H9 (cell line): Measurements from ENCODE around the gene TMC1. TPM values are rescaled to one million over a fixed set of nuclear protein-coding genes. Genes with fewer than 3 reads are reported as not detected.

Experiments
- DNase-seq: peaks from one replicate; pipeline ENCODE4 v3.0.0-alpha.2; 2017
- H2AFZ ChIP-seq: one replicate; pipeline ENCODE4 v1.6.1; 2013; ENCODE audit warnings: mild to moderate bottlenecking, low read length, control low read depth, moderate library complexity
- H2AK5ac ChIP-seq: 2 replicates; pipeline ENCODE4 v1.6.1; 2013; ENCODE audit warnings: low read length, control low read depth, mixed read lengths; ENCODE audit not compliant: insufficient read length
- H2BK120ac ChIP-seq: one replicate; pipeline ENCODE4 v1.6.1; 2013; ENCODE audit warnings: low read depth, mild to moderate bottlenecking, low read length, control low read depth, inconsistent platforms; ENCODE audit not compliant: poor library complexity, severe bottlenecking
- H2BK12ac ChIP-seq: 2 replicates; pipeline ENCODE4 v1.6.1; 2013; ENCODE audit warnings: low read length, control low read depth, mixed read lengths, low read depth; ENCODE audit not compliant: insufficient read length
- H2BK15ac ChIP-seq: 2 replicates; pipeline ENCODE4 v1.6.1; 2013; ENCODE audit warnings: low read depth, low read length, control low read depth
- H2BK20ac ChIP-seq: one replicate; pipeline ENCODE4 v1.6.1; 2013; ENCODE audit warnings: low read depth, mild to moderate bottlenecking, low read length, control low read depth, inconsistent platforms; ENCODE audit not compliant: poor library complexity, severe bottlenecking
- H2BK5ac ChIP-seq: 2 replicates; pipeline ENCODE4 v1.6.1; 2013; ENCODE audit warnings: low read length, control low read depth, mixed read lengths; ENCODE audit not compliant: insufficient read length
- H3K14ac ChIP-seq: 2 replicates; pipeline ENCODE4 v1.6.1; 2013; ENCODE audit warnings: low read length, control low read depth; ENCODE audit not compliant: insufficient read depth
- H3K18ac ChIP-seq: 2 replicates; pipeline ENCODE4 v1.6.1; 2013; ENCODE audit warnings: low read depth, mild to moderate bottlenecking, mixed read lengths, low read length, control low read depth; ENCODE audit not compliant: insufficient read length
- H3K23ac ChIP-seq: 2 replicates; pipeline ENCODE4 v1.6.1; 2013; ENCODE audit warnings: low read length, control low read depth, mixed read lengths, low read depth; ENCODE audit not compliant: insufficient read length
- H3K23me2 ChIP-seq: 2 replicates; pipeline ENCODE4 v1.6.1; 2013; ENCODE audit warnings: low read depth, mild to moderate bottlenecking, mixed read lengths, low read length, control low read depth; ENCODE audit not compliant: insufficient read length, poor library complexity, severe bottlenecking
- H3K27ac ChIP-seq: 2 replicates; pipeline ENCODE4 v1.5.1; 2013; ENCODE audit warnings: low read length, control low read depth, mixed read lengths, low read depth; ENCODE audit not compliant: insufficient read length
- H3K27me3 ChIP-seq: 2 replicates; pipeline ENCODE4 v1.6.1; 2013; ENCODE audit warnings: low read length, control low read depth, inconsistent platforms; ENCODE audit not compliant: insufficient read depth
- H3K4ac ChIP-seq: 2 replicates; pipeline ENCODE4 v1.6.1; 2013; ENCODE audit warnings: low read depth, mild to moderate bottlenecking, control low read depth, inconsistent platforms, low read length, moderate library complexity
- H3K4me1 ChIP-seq: 2 replicates; pipeline ENCODE4 v1.6.1; 2013; ENCODE audit warnings: low read length, control low read depth, inconsistent platforms; ENCODE audit not compliant: insufficient read depth
- H3K4me2 ChIP-seq: 2 replicates; pipeline ENCODE4 v1.6.1; 2013; ENCODE audit warnings: low read length, control low read depth, mixed read lengths; ENCODE audit not compliant: insufficient read length, insufficient read depth
- H3K56ac ChIP-seq: 2 replicates; pipeline ENCODE4 v1.6.1; 2013; ENCODE audit warnings: low read depth, mild to moderate bottlenecking, mixed read lengths, low read length, control low read depth; ENCODE audit not compliant: insufficient read length
- H3K79me1 ChIP-seq: 2 replicates; pipeline ENCODE4 v1.6.1; 2013; ENCODE audit warnings: low read depth, mild to moderate bottlenecking, moderate library complexity, low read length, control low read depth, inconsistent platforms; ENCODE audit not compliant: insufficient read depth, poor library complexity, severe bottlenecking
- H3K79me2 ChIP-seq: 2 replicates; pipeline ENCODE4 v1.6.1; 2013; ENCODE audit warnings: low read length, control low read depth, inconsistent platforms; ENCODE audit not compliant: insufficient read depth
- H3K9ac ChIP-seq: 2 replicates; pipeline ENCODE4 v1.6.1; 2013; ENCODE audit warnings: low read length, control low read depth, mixed read lengths; ENCODE audit not compliant: insufficient read length; ENCODE audit errors: extremely low read depth
- H3K9me3 ChIP-seq: one replicate; pipeline ENCODE4 v1.6.1; 2013; ENCODE audit warnings: low read depth, low read length, inconsistent platforms; ENCODE audit not compliant: control insufficient read depth
- H3T11ph ChIP-seq: one replicate; pipeline ENCODE4 v1.6.1; 2013; ENCODE audit warnings: mild to moderate bottlenecking, low read length, control low read depth, inconsistent platforms
- H4K20me1 ChIP-seq: one replicate; pipeline ENCODE4 v1.6.1; 2013; ENCODE audit not compliant: control insufficient read depth, insufficient read length, insufficient read depth
- H4K5ac ChIP-seq: 2 replicates; pipeline ENCODE4 v1.6.1; 2013; ENCODE audit warnings: low read depth, mild to moderate bottlenecking, mixed read lengths, low read length, control low read depth; ENCODE audit not compliant: insufficient read length
- H4K8ac ChIP-seq: replicated peaks from 2 replicates; pipeline ENCODE4 v1.6.1; 2013; ENCODE audit warnings: low read length, control low read depth, mixed read lengths, low read depth; ENCODE audit not compliant: insufficient read length
- H4K91ac ChIP-seq: 2 replicates; pipeline ENCODE4 v1.6.1; 2013; ENCODE audit warnings: low read depth, mild to moderate bottlenecking, moderate library complexity, mixed read lengths, low read length, control low read depth; ENCODE audit not compliant: insufficient read length
- H3K27ac Mint-ChIP-seq, 3 experiments: 2 replicates in 2 of 3; 3 replicates in 1 of 3; pipeline ENCODE4 v1.8.0; 2020 to 2021; ENCODE audit warnings: mixed read lengths in 3 of 3, mild to moderate bottlenecking in 1 of 3, moderate library complexity in 1 of 3
- H3K27me3 Mint-ChIP-seq: 2 replicates; pipeline ENCODE4 v1.8.0; 2021; ENCODE audit warnings: low read depth, mild to moderate bottlenecking, moderate library complexity, mixed read lengths
- H3K36me3 Mint-ChIP-seq, 3 experiments: 2 replicates in 2 of 3; 3 replicates in 1 of 3; pipeline ENCODE4 v1.8.0; 2020 to 2021; ENCODE audit warnings: low read depth in 3 of 3, mixed read lengths in 3 of 3; ENCODE audit not compliant: insufficient read depth in 1 of 3
- H3K4me1 Mint-ChIP-seq, 2 experiments: 2 replicates each; pipeline ENCODE4 v1.8.0; 2020; ENCODE audit warnings: mixed read lengths in 2 of 2
- H3K4me3 Mint-ChIP-seq, 2 experiments: 2 replicates in 1 of 2; 3 replicates in 1 of 2; pipeline ENCODE4 v1.8.0; 2020 to 2021; ENCODE audit warnings: mild to moderate bottlenecking in 2 of 2, mixed read lengths in 2 of 2, moderate library complexity in 1 of 2
- H3K9me3 Mint-ChIP-seq, 2 experiments: 2 replicates in 1 of 2; 3 replicates in 1 of 2; pipeline ENCODE4 v1.8.0; 2020; ENCODE audit warnings: mild to moderate bottlenecking in 2 of 2, mixed read lengths in 2 of 2, moderate library complexity in 1 of 2
- CTCF ChIP-seq: fragments of 200-600 bp; sonication (generic); conservative IDR thresholded peaks from 3 replicates; pipeline ENCODE4 v1.8.0; 2021; ENCODE audit warnings: antibody characterized with exemption, mild to moderate bottlenecking
- WGBS: extraction: QIAGEN DNeasy Blood & Tissue Kit; methylation state at CpG from one replicate; pipeline ENCODE4 v1.1.7; 2013; ENCODE audit warnings: missing lambda C conversion rate, low lambda C conversion rate, mixed read lengths; ENCODE audit not compliant: insufficient read length; ENCODE audit errors: extremely low coverage; 5-methylcytosine and 5-hydroxymethylcytosine counted together
- total RNA-seq: library from RNA; stranded (reverse); gene quantifications from 2 replicates; pipeline ENCODE4 v1.2.1, GENCODE V29; 2021

TMC1 gene
- total RNA-seq, 1 experiment from 2014 or later = 2.4 TPM

- no peak overlapping the region for H4K8ac ChIP-seq
- no peak overlapping the region for H3K56ac ChIP-seq
- H2BK12ac ChIP-seq = no peak overlapping the region
- no peak overlapping the region for H4K91ac ChIP-seq
- H3K36me3 Mint-ChIP-seq = peaks cover 0 to 9% (median 0%) of the 10 kb centered on the region in 3 experiments; a peak in 2 of 7 replicates
- no peak overlapping the region for H3K27ac Mint-ChIP-seq
- H2BK20ac ChIP-seq = no peak overlapping the region
- no peak overlapping the region for H3K18ac ChIP-seq
- no peak overlapping the region for H2BK15ac ChIP-seq
- no CpG with 5 or more reads among the region's 1 CpG for WGBS
- H3K14ac ChIP-seq = no peak overlapping the region
- no peaks in the 10 kb centered on the region for H3K9me3 ChIP-seq
- H3K4ac ChIP-seq = no peak overlapping the region
- H3K27me3 Mint-ChIP-seq = no peaks in the 10 kb centered on the region
- no peak overlapping the region for H3K4me2 ChIP-seq
- H3K9ac ChIP-seq = no peak overlapping the region
- H3T11ph ChIP-seq = no peak overlapping the region
- no peak overlapping the region for H3K4me3 Mint-ChIP-seq
- H3K4me1 ChIP-seq = no peaks in the 10 kb centered on the region
- H2AFZ ChIP-seq = no peak overlapping the region
- no peak for DNase-seq
- peaks cover 5 to 7% of the 10 kb centered on the region in 2 experiments; a peak in 2 of 5 replicates for H3K9me3 Mint-ChIP-seq
- H2BK5ac ChIP-seq = no peak overlapping the region
- no peaks in the 10 kb centered on the region for H3K23me2 ChIP-seq
- no peaks in the 10 kb centered on the region for H4K20me1 ChIP-seq
- H3K4me1 Mint-ChIP-seq = no peaks in the 10 kb centered on the region
- no peak overlapping the region for H2AK5ac ChIP-seq
- H4K5ac ChIP-seq = no peak overlapping the region
- no peaks in the 10 kb centered on the region for H3K79me1 ChIP-seq
- no peak for TF ChIP-seq CTCF
- H3K27ac ChIP-seq = no peak overlapping the region
- no peak overlapping the region for H3K23ac ChIP-seq
- H3K27me3 ChIP-seq = no peaks in the 10 kb centered on the region
- no peak overlapping the region for H2BK120ac ChIP-seq
- H3K79me2 ChIP-seq = no peaks in the 10 kb centered on the region
These were observed 342.9 kb downstream of the TMC1 start for GRCh38 chr9:72864327-72864726.
